Retinal pigment epithelial cell (primary cell): Measurements from ENCODE around the gene USP12.
"Not testable (repeated sequence)": the region's sequence is repeated elsewhere in the genome, so short reads cannot be mapped to it uniquely, and the experiment has no call there.

Experiments used
- DNase-seq: peaks from one replicate; pipeline ENCODE4 v3.0.0-alpha.2; 2010; ENCODE audit warnings: low read depth
- H3K4me3 ChIP-seq: 2 replicates; pipeline ENCODE4 v1.5.1; 2011; ENCODE audit warnings: mild to moderate bottlenecking, low read length, control low read depth, moderate library complexity
- CTCF ChIP-seq: conservative IDR thresholded peaks from 2 replicates; pipeline ENCODE4 v1.5.1; 2011; ENCODE audit warnings: low read depth, low read length, control low read depth, inconsistent platforms

USP12 gene

GRCh38 chr13:27171244-27171826 lies at the start of gene USP12:
TSS of gene USP12 (minus strand) at chr13:27171811. CDS start at chr13:27171639, 172 bp downstream.
- peak within 1 kb of the TSS; percentile 72 for H3K4me3 ChIP-seq
- TF ChIP-seq CTCF: no peak
- DNase-seq: no peak

- DNase-seq: no peak
- TF ChIP-seq CTCF: no peak
- no peak overlapping the region for H3K4me3 ChIP-seq
These were observed 48.0 kb upstream of the USP12 start for GRCh38 chr13:27219611-27220010.

- DNase-seq, H3K4me3 ChIP-seq: not testable (repeated sequence)
These were observed 47.2 kb upstream of the USP12 start for GRCh38 chr13:27218861-27219260.

GRCh38 chr13:27217791-27218190 lies 46.2 kb upstream of the USP12 start:
- H3K4me3 ChIP-seq, DNase-seq: not testable (repeated sequence)

GRCh38 chr13:27213386-27213785 lies 41.8 kb upstream of the USP12 start:
- DNase-seq, H3K4me3 ChIP-seq: not testable (repeated sequence)

- no peak for TF ChIP-seq CTCF
- DNase-seq: no peak
- no peak overlapping the region for H3K4me3 ChIP-seq
These were observed 40.3 kb upstream of the USP12 start for GRCh38 chr13:27211771-27212364.

- no peak overlapping the region for H3K4me3 ChIP-seq
- TF ChIP-seq CTCF: no peak
- DNase-seq: no peak
These were observed 39.7 kb upstream of the USP12 start for GRCh38 chr13:27211271-27211670.

GRCh38 chr13:27208514-27208913 lies 36.9 kb upstream of the USP12 start:
- no peak for DNase-seq
- no peak for TF ChIP-seq CTCF
- H3K4me3 ChIP-seq: no peak overlapping the region

GRCh38 chr13:27203854-27204253 lies 32.2 kb upstream of the USP12 start:
- no peak overlapping the region for H3K4me3 ChIP-seq
- no peak for DNase-seq
- peak; percentile 32 for TF ChIP-seq CTCF
